Left ventricle myocardium inferior (tissue), 1 donor: ENCODE results near the gene C5orf46. TPM values are rescaled to one million over a fixed set of nuclear protein-coding genes. Genes with fewer than 3 reads are reported as not detected.
"Not testable (repeated sequence)": the region's sequence is repeated elsewhere in the genome, so short reads cannot be mapped to it uniquely, and the experiment has no call there.

Experiments
- DNase-seq: peaks from one replicate; pipeline ENCODE4 v3.0.0-alpha.2; 2020
- H3K27ac ChIP-seq: fragments of 200-600 bp; replicated peaks from 2 replicates; pipeline ENCODE4 v1.8.0; 2021
- H3K27me3 ChIP-seq: fragments of 200-600 bp; 2 replicates; pipeline ENCODE4 v1.8.0; 2021; ENCODE audit warnings: low read depth
- H3K36me3 ChIP-seq: fragments of 200-600 bp; 2 replicates; pipeline ENCODE4 v1.8.0; 2021
- H3K4me1 ChIP-seq: fragments of 200-600 bp; 2 replicates; pipeline ENCODE4 v1.8.0; 2021
- H3K4me3 ChIP-seq: fragments of 200-600 bp; 2 replicates; pipeline ENCODE4 v1.8.0; 2021; ENCODE audit warnings: mild to moderate bottlenecking, moderate library complexity
- H3K9me3 ChIP-seq: fragments of 200-600 bp; replicated peaks from 2 replicates; pipeline ENCODE4 v1.8.0; 2021
- CTCF ChIP-seq: fragments of 200-600 bp; IDR thresholded peaks from 2 replicates; pipeline ENCODE4 v1.8.0; 2021; ENCODE audit warnings: antibody characterized with exemption, mild to moderate bottlenecking, borderline replicate concordance
- intact Hi-C: fragments of 100-400 bp; cut with micrococcal nuclease; formaldehyde crosslinking; loops from one replicate; pipeline ENCODE4 v1.11.0; 2022
- long read RNA-seq: library from polyadenylated mRNA; unstranded; transcript quantifications from one replicate; pipeline ENCODE4 v2.0.0, GENCODE V29; 2021
- total RNA-seq: library from RNA; stranded (reverse); fragmentation: NEBNext Ultra II Directional; extraction: Animal tissue kit (Norgen Biotek cat#: 25700); gene quantifications from one replicate; pipeline ENCODE4 v1.2.1, GENCODE V29; 2021
- donor health status: DM: no; HTN: yes; CAD: no; lungs with severe emphysema.

C5orf46 gene
- total RNA-seq, result 12.0 TPM
- long read RNA-seq, partial matches to known transcripts, result 0 of 3 reads
- long read RNA-seq, other reads (novel, unspliced or antisense), result 0 of 3 reads

GRCh38 chr5:147906326-147907095 is at the start of gene C5orf46:
TSS of gene C5orf46 (minus strand) at chr5:147906538. CDS start at chr5:147906501, 37 bp downstream.
- no peak for DNase-seq
- intact Hi-C loops, result no loop called here
- no peak for TF ChIP-seq CTCF
- Histone ChIP-seq H3K27ac (peak within 1 kb of the TSS; percentile 64), H3K4me3 (peak within 1 kb of the TSS; percentile 45), H3K27me3 (no peaks in the 10 kb centered on the region), H3K36me3 (no peaks in the 10 kb centered on the region), H3K9me3 (no peaks in the 10 kb centered on the region), H3K4me1 (peaks cover 28% of the 10 kb centered on the region)

GRCh38 chr5:147954971-147955370 is 48.6 kb upstream of the C5orf46 start:
- Histone ChIP-seq H3K27me3 (no peaks in the 10 kb centered on the region), H3K9me3 (no peaks in the 10 kb centered on the region), H3K36me3 (no peaks in the 10 kb centered on the region), H3K4me3 (no peak overlapping the region), H3K27ac (no peak overlapping the region), H3K4me1 (no peaks in the 10 kb centered on the region)
- intact Hi-C loops, result loop anchor here (5.0 kb wide), 1 partner anchor 152 kb away; no protein-coding TSS in a partner anchor
- TF ChIP-seq CTCF, result no peak
- no peak for DNase-seq

GRCh38 chr5:147949711-147950573 is 43.6 kb upstream of the C5orf46 start:
- H3K4me3 ChIP-seq, result no peak overlapping the region
- DNase-seq, result no peak
- H3K4me1 ChIP-seq, result no peaks in the 10 kb centered on the region
- intact Hi-C loops, result loop anchor here (5.0 kb wide), 2 partner anchors 157 to 172 kb away; no protein-coding TSS in a partner anchor
- no peaks in the 10 kb centered on the region for H3K27me3 ChIP-seq
- peaks cover 3% of the 10 kb centered on the region for H3K9me3 ChIP-seq
- H3K27ac ChIP-seq, result no peak overlapping the region
- H3K36me3 ChIP-seq, result no peaks in the 10 kb centered on the region
- TF ChIP-seq CTCF, result peak; percentile 78

- not testable (repeated sequence) for DNase-seq, H3K4me1 ChIP-seq, H3K9me3 ChIP-seq, H3K27me3 ChIP-seq, H3K4me3 ChIP-seq, H3K36me3 ChIP-seq, H3K27ac ChIP-seq
- intact Hi-C loops, result loop anchor here (5.0 kb wide), 1 partner anchor 176 kb away; no protein-coding TSS in a partner anchor
Measured at GRCh38 chr5:147946658-147947274, 40.4 kb upstream of the C5orf46 start.

- DNase-seq, result no peak
- H3K4me3 ChIP-seq, result no peak overlapping the region
- no peaks in the 10 kb centered on the region for H3K27me3 ChIP-seq
- H3K9me3 ChIP-seq, result no peaks in the 10 kb centered on the region
- no peaks in the 10 kb centered on the region for H3K36me3 ChIP-seq
- intact Hi-C loops, result no loop called here
- H3K27ac ChIP-seq, result no peak overlapping the region
- TF ChIP-seq CTCF, result no peak
- no peaks in the 10 kb centered on the region for H3K4me1 ChIP-seq
Measured at GRCh38 chr5:147939431-147940114, 33.2 kb upstream of the C5orf46 start.
